SKM-1 (cell line): ENCODE results near the gene PTTG1IP.

Experiments used
- DNase-seq: peaks from one replicate; lab custom pipeline; 2025; ENCODE audit not compliant: unreplicated experiment; lab: John Stamatoyannopoulos, UW

PTTG1IP gene

GRCh38 chr21:44869781-44870747, 3.4 kb downstream of the PTTG1IP start:
- DNase-seq: no peak

- DNase-seq: no peak
These were observed 4.8 kb downstream of the PTTG1IP start for GRCh38 chr21:44868707-44869106.

- no peak for DNase-seq
These were observed 5.3 kb downstream of the PTTG1IP start for GRCh38 chr21:44867999-44868700.

GRCh38 chr21:44867464-44867863, 6.0 kb downstream of the PTTG1IP start:
- no peak for DNase-seq

- no peak for DNase-seq
These were observed 6.7 kb downstream of the PTTG1IP start for GRCh38 chr21:44866780-44867179.

GRCh38 chr21:44865561-44866280, 7.8 kb downstream of the PTTG1IP start:
- DNase-seq: peak; percentile 52

GRCh38 chr21:44862869-44863685, 10.4 kb downstream of the PTTG1IP start:
- DNase-seq: no peak

- DNase-seq: no peak
These were observed 14.7 kb downstream of the PTTG1IP start for GRCh38 chr21:44858791-44859190.

- DNase-seq: no peak
These were observed 15.2 kb downstream of the PTTG1IP start for GRCh38 chr21:44858291-44858690.

- no peak for DNase-seq
These were observed 16.2 kb downstream of the PTTG1IP start for GRCh38 chr21:44857127-44857892.

GRCh38 chr21:44856131-44856530, 17.4 kb downstream of the PTTG1IP start:
- no peak for DNase-seq

- no peak for DNase-seq
These were observed 17.9 kb downstream of the PTTG1IP start for GRCh38 chr21:44855572-44855971.

- DNase-seq: no peak
These were observed 18.6 kb downstream of the PTTG1IP start for GRCh38 chr21:44854664-44855446.

GRCh38 chr21:44854391-44854663, 19.2 kb downstream of the PTTG1IP start:
- no peak for DNase-seq

- no peak for DNase-seq
These were observed 19.7 kb downstream of the PTTG1IP start for GRCh38 chr21:44853601-44854390.

- no peak for DNase-seq
These were observed 22.4 kb downstream of the PTTG1IP start for GRCh38 chr21:44850905-44851657.

GRCh38 chr21:44850208-44850800, 23.2 kb downstream of the PTTG1IP start:
- no peak for DNase-seq
